ENCODE measurements around the gene KCNE2. TPM values are rescaled to one million over a fixed set of nuclear protein-coding genes. Genes with fewer than 3 reads are reported as not detected.
"Not testable (repeated sequence)": the region's sequence is repeated elsewhere in the genome, so short reads cannot be mapped to it uniquely, and the experiment has no call there.

KCNE2 gene
- total RNA-seq, 1 donor: not detected

DNA sequence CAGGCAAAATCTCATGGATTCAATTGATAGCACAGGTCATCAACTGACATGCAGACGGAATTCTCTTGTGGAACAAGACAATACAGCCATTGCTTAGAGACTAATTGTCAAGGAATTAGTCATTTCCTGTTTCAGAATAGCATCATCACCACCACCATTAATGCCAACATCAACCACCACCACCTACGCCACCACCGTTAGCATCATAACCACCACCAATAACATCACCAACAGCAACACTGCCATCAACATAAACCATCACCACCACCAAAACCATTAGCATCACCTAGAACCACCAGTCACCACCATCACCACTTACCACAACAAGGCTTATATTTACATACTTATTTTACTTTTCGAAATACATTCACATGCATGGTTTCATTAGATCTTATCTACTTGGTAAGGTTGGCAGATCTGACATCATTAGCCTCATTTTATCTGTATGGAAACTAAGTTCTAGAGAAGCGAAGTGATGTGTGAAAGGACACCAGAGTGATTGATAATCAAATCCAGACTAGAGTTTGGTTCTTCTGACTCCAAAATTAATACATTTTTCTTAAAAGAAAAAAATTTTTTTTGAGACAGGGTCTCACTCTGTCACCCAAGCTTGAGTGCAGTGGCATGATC is 53.8 kb downstream of the KCNE2 start:
- DNase-seq (ENCODE audit: insufficient read length, low spot score, missing footprints); H3K27ac ChIP-seq (ENCODE audit: low read depth, low read length); H4K20me1 ChIP-seq (ENCODE audit: insufficient read depth, low read length); H3K79me2 ChIP-seq (ENCODE audit: insufficient read depth, low read length); H3K4me3 ChIP-seq (ENCODE audit: insufficient read depth, low read length); H3K4me1 ChIP-seq (ENCODE audit: insufficient read depth, low read length); H3K36me3 ChIP-seq (ENCODE audit: insufficient read depth, low read length); H3K4me2 ChIP-seq (ENCODE audit: insufficient read depth, low read length); H2AFZ ChIP-seq (ENCODE audit: low read length); H3K9me3 ChIP-seq (ENCODE audit: low read depth, low read length); H3K27me3 ChIP-seq (ENCODE audit: insufficient read depth, low read length): not testable (repeated sequence)

Other genes with a start within 250 kb of the KCNE2 start
- gene SMIM11, start 11.5 kb downstream of the KCNE2 start, total RNA-seq: 8.0 and 18.5 TPM in 2 replicates
- 0.29 TPM in 1 of 2 replicates, not detected in the other for gene SMIM34, start 59.9 kb downstream of the KCNE2 start, total RNA-seq
- gene KCNE1, start 148.2 kb downstream of the KCNE2 start, total RNA-seq: 0.29 and 0.72 TPM in 2 replicates

All from osteoblast (primary cell).